HG03469 (cell line): ENCODE data around the gene MADD.

Experiments
- ATAC-seq: cut with Tn5 transposase; IDR thresholded peaks from one replicate; pipeline ENCODE4 v1.9.1; 2021; ENCODE audit warnings: mild to moderate bottlenecking, moderate library complexity, moderate number of reproducible peaks; ENCODE audit not compliant: unreplicated experiment

Gene MADD

DNA sequence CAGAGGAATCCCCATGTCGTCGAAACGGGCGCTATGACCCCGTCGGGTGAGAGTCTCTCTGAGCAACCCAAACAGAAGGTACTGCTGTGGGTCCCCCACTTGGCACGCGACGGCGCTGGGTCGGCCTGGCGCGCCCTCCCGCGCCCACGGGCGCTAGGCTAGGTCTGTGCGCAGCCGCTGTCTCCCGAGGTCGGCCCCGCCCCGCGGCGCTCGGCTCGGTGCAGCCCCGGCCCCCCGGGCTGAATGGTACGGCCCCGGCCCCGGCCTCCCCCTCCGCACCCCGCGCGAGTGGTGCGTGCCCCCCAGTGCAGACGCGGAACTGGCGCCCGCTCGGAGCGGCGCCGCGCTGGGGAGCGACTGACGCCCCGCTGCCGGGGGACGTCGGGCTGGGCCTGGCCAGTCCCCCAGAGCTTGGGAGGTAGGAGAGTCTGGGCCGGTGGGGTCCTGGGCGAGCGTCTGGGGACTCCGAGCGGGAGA is at the start of gene MADD:
MADD (plus strand) TSS at position 305 of the 477 bp plus-strand sequence.
- peak; percentile 62 for ATAC-seq

DNA sequence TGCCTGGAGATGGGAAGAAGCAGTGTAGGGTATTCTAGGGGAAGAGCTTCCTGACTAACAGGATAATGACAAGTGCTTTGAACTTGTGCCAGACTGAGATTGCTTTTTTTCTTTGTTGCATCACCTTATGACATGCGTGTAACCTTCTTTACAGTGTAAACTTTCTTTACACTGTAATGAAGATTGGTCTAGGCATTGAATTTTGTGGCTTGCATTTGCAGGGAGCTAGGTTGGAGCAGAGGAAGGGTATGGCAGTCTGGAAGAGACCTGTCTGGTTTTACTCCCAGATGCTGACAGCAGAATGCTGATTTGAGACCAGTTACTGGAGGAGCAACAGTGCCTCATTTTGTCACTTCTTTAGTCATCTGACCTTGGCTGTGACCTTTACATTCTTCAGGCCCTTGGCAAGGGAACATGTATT is 49.5 kb upstream of the MADD start:
- ATAC-seq, result no peak

DNA sequence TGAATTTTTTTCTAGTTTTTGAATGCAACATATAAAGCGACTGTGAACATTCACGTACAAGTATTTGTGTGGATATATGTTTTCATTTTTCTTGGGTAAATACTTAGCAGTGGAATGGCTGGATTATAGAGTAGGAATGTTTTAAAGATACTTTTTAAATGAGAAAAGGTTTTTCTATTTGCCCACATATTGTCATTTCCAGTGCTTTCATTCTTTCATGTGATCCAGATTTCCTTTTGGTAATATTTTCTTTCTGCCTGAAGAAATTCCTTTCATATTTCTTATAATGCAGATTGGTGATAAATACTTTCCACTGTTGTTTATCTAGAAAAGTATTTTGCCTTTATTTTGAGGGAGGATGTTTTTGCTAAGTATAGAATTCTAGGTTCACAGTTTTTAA is 47.2 kb upstream of the MADD start:
- no peak for ATAC-seq

DNA sequence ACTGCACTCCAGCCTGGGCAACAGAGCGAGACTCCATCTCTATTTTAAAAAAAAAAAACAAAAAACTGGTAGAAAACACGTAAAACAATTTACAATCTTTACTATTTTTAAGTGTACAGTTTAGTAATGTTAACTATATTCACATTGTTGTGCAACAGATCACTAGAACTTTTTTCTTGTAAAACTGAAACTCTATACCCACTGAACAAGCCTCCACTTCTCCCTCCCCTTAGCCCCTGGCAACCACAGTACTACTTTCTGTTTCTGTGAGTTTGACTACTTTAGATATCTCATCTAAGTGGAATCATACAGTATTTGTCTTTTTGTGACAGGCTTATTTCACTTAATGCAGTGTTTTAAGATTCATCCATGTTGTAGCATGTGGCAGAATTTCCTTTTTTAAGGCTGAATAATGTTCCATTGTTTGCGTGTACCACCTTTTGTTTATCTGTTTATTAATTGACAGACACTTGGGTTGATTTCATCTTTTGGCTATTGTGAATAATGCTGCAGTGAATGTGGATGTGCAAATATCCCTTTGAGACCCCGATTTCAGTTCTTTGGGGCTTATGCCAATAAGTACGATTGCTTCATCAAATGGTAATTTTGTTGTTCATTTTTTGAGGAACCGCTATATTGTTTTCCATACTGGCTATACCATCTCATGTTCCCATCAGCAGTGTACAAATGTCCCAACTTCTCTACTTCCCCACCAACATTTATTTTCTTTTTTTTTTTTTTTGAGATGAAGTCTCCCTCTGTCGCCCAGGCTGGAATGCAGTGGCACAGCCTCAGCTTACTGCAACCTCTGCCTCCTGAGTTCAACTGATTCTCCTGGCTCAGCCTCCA is 44.2 kb upstream of the MADD start:
- ATAC-seq, result peak; percentile 70

DNA sequence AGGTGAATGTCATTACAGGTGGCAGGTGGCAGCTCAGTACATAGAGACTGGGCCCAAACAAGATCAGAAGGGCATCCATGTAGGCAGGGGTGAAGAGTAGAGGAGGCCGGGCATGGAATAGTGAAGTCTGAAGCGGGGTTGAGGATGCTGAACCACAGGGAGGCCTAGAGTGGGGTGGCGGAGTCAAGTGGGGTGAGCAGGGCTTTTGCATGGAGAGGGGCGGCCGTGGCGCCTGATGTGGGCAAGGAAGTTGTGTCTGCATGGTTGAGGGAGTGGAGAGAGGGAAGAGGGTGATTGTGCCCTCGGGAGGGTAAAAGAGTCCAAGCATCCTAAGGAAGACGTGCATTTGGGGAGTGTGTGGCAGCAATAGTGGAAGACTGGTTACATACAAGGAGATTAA is 40.8 kb upstream of the MADD start:
- no peak for ATAC-seq

DNA sequence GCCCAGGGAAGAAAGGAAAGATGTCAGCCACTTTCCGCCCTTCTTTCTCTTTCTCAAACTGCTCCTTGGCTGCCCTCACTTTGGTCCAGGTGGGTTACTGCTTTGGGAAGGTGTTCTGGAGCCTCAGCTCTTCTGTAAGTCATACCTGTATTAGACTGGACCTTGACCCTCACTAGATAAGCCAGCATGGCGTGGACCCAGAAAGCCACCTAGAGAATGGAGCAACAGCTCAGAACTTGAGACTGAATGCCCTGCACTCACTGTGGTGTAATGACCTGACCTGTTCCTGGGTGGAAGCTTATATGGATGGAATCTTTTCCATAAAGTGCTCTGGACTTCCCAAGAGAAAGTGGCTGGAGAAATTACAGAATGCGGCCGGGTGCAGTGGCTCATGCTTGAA is 36.9 kb upstream of the MADD start:
- ATAC-seq, result no peak

DNA sequence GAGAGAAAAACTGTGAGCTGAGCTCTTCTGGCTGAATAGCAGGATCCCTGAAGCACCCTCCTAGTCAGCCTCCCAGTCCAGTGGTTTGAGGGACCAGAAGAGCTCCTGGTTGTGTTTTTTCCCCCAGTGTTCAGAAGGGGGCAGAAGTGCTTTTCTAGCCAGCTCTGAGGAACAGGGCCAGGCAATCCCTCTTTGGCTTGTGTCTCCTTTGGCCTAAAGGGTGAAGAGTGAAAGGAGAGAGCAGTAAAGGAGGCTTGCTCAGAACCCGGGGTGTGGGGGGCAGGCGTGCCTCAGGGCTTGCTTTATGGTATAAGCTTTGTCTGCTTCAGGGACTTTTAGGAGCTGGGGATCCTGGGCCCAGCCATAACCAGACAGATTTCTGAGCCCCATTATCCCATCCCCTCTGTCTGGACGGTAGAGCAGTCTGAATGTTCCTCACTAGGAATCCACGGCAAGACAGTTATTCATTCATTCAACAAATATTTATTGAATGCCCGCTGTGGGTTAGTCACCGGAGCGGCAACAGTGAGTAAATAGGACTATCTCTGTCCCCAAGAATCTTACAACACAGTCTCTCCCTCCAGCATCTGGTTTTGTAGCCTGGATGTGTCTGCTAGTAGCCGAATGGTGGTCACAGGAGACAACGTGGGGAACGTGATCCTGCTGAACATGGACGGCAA is 35.8 kb upstream of the MADD start:
- ATAC-seq, result no peak

DNA sequence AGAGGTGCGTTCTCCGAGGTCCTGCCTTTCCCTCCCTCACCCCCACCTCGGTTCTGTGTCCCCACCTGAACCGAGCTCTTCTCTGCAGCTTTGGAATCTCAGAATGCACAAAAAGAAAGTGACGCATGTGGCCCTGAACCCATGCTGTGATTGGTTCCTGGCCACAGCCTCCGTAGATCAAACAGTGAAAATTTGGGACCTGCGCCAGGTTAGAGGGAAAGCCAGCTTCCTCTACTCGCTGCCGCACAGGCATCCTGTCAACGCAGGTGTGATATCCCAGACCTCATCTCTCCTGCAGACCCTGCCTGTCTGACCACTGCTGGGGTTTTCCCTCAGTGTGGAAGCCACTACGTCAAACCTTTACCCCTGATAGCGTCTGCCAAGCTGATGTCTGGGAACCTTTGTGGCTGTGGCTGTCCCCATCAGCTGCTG is 35.2 kb upstream of the MADD start:
- ATAC-seq, result no peak

DNA sequence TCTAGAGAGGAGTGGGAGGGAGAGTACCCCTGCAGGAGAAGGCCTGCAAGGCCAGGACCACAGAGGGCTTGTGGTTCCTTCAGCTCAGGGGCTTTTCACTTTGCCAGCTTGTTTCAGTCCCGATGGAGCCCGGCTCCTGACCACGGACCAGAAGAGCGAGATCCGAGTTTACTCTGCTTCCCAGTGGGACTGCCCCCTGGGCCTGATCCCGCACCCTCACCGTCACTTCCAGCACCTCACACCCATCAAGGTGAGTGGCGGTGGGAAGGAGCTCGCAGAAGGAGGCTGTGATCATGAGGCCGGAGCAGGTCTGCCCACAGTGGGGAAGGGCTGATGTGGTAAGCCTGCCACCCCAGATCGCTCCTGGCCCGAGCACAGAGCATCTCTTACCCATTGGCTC is 34.8 kb upstream of the MADD start:
- ATAC-seq, result no peak

DNA sequence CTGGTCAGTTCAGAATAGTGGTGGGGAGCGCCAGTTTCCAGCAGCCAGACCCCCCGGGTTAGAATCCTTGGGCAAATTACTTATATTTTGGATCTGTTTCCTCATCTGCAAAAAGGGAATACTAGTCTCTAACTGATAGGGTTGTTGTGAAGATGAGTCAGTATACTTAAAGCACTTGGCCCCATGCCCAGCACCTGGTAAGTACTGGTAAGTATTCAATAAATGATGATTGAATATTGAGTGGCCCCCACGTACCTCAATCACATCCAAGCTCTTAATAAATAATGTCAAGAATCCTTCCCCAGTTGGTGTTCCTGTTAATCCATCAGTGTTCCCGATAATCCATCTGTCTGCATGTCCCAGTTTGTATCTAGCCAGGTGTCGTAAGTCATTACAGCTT is 33.5 kb upstream of the MADD start:
- no peak for ATAC-seq

DNA sequence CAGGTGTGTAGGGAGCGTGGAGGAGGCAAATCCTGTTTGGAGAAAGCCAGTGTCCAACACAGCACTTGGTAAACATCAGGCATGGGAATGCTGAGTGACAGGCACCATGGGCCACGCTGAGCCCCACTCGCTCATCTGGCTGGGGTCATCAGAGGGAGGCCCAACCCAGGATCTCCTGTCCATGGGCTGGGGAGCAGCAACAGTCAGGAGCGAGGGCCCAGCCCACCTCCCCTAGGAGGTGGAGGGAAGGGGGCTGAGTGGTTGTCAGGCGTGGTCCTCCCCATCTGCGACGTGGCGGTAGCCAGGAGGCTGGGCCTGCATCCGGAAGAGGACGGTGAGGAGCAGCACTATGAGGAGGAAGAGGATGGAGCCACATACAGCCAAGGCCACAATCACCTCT is 30.1 kb upstream of the MADD start:
- ATAC-seq, result no peak

DNA sequence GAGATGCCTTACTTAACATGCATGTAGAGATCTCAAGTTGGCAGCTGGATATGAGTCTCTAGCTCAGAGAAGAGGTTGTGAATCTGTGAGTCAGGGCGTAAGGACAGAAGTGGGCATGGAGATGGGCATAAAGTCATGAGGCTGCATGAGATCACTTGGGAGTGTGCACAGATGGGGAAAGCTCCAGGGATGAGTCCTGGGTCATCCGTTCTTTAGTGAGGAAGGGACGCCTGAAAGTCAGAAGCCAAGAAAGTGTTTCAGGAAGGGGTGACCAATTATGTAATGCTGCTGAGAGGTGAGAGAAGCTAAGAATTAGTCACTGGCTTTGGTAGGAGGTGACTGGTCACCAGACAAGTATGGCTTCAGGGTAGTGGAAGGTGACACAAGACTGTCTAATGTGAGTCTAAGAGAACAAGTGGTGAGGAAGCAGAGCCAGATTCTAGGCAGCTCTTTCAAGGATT is 28.1 kb upstream of the MADD start:
- no peak for ATAC-seq

DNA sequence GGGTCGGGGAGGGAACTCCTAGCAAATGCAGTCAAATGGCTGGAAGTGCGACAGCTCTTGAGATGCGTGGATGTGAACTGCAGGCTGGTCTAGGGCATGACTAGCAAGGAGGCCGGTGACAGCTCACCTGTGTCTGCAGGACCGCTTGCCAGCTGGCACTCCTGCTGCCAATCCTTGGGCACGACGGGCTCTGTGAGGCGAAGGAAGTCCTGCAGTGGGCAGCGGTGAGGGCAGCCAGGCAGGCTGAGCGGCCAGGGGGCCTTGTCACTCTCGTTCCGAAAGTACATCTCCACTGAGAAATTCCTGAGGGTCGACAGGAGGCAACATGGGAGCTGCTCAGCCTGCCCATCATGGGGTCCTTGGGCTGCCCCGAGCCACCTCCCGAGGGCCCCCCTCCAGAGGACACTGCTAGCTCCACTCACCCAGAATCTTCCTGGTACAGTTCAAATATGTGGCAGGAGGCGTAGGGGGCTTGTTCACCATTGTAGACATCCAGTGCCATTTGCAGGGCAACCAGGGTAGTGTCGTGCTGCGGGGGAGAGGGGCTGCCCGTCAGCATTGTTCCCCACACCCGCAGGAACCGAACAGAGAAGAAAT is 27.2 kb upstream of the MADD start:
- no peak for ATAC-seq

DNA sequence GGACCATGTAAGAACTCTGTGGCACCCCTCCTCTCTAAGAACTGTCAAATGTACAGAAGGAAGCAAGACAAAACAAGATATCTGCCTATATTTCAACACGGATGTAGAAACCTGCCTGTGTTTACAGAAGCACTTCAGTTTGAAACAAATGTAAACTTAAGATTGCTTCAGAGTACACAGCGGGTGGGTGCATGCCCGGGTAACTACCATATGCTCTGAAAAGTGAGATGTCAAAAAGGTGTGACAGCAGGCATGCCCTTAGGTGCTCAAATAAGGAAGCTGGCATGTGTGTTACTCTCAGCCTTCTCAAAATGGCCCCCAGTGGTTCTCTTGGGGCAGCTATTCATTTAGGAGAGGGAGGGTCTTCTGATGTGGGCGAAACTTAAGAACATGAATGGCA is 26.5 kb upstream of the MADD start:
- no peak for ATAC-seq

DNA sequence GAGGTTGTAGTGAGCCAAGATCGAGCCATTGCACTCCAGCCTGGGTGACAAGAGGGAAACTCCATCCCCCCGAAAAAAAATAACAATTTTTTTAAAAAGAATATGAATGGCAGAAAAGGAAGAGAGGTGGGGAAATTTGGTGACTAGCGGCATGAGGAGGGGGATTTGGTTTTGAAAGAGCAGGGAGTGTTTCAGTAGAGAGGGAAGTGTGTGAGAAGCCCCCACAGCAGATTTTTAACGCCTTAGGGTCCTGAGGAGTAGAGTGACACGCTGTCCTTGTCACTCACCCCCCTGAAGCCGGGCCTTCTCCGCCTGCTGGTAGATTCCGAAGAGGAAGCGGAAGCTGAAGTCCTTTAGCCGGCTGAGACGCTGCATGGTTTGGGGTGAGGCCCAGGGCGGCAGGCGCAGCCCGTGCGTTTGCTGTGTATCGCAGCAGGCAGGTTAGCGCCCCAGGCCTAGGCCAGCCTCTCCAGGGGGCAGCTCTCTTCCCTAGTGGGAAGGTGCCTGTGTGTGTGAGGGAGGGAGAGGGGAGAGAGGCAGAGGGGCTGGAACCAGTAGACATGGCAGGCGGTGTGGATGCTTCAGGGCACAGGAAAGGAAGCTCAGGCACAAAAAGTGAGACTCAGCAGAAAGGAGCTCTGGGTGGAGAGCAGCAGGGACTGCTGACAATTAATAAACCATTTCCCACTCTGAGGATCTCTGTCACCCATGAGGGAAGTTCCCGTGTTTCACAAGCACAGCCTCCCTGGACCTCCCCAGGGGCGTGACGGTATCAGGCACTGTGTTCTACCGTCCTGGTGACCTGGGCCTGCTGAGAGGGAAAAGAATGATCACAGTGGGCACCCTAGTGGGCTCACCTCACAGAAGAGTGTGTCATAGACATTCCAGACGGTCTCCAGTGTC is 25.2 kb upstream of the MADD start:
- no peak for ATAC-seq

DNA sequence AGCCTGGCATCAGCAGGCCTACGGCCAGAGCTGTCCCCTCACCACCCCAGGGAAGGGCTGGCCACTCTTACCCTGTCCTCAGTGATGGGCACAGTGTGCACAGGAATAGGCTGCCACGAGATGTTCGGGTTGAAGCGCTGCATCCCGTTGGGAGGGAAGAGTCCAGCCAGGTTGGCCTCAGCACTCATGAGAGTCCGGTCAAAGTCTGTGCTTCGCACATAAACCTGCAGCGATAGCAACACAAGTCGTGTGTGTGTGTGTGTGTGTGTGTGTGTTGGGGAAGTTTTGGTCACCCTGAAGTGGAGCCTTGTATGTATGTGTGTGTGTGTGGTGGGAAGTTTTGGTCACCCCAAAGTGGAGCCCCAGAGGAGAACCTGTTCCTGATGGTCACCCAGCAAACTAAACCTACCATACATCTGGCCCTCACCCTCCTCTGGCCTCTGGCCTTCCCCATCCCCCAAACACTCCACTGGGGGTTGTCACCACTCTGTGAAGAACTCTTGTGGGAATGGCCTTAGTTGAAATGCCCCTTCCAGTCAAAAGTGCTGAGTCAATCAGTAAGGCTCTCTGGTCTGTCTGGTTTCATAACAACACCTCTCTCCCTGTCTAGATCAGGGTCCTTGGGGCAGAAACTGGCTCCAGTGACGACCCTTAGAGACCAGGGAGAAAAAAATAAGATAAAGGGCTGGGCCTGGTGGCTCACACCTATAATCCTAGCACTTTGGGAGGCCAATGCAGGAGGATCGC is 24.1 kb upstream of the MADD start:
- ATAC-seq, result no peak

DNA sequence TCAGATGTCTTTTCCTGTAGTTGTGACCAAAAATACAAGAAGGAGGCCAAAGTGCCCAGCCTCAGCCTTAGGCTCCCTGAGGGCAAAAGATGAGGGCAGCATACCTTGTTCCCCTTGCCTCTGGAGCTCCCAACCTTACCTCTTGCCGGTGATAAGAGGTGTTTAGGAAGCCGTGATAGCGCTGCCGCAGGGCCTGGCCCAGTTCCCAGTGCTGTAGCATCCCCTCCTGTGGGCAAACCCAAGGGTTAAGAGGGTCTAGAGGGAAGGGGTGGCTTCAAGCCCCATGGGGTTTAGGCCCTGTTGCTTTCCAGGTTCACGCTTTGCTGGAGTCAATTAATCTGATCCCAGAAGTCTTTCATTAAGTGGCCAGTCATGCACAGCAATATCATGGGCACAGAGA is 22.4 kb upstream of the MADD start:
- ATAC-seq, result no peak

DNA sequence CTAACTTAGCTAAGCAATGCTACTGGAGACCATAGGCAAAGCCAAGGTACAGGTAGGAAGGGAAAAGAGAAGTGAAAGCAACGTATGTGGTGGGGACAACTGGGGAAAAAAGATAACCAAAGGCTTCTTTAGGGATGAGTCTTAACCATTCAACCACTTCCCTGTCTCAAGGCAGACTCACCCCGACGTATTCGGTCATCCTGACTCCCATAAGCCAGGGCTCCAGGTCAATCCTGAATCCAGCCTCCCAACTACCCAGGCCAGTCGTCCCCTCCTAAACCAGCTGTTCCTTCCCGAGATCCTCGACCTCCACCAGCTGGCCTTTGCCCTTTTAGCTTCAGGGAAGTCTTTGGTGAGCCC is 21.6 kb upstream of the MADD start:
- no peak for ATAC-seq

DNA sequence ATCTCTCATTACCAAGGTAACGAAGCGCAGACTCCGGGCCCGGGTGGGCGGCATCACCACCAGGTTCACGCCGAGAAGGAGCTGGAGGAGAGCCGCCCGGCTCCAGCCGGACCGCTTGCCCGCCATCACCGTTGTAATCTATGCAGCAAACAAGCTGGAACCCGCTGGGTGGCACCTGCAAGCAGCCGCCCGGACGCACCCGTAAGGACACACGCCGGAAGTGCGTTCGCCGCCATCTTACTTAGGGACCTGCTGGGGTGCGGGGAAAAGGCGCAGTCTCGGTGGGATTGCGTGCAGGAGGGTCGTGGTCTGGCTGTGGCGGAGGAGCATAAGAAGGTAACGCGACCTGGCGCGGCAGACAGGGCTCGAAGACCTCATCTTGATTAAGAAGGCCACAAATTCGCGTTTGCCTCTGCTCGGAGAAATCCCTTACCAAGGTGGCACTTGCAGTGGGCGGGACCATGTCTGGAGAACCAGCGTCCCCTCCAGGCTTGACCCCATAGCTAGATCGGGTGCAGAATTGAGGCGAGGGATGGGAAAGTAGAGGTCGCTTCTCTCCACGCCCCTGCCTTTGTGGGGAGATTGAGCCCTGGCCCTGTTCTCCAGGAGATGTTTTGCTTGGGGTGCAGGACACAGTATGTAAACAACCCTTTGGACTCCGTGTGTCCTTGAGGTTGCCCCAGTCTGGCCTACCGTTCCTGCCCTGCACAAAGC is 21.1 kb upstream of the MADD start, which contains the start of gene ACP2:
ACP2 (minus strand) TSS at position 151 of the 714 bp plus-strand sequence; CDS start at position 126, 25 bp downstream.
- peak; percentile 81 for ATAC-seq
